Stimulated activated CD8-positive, alpha-beta memory T cell treated with anti-CD3 and anti-CD28 coated beads, Interleukin-7, amount 100 ng/mL, for 4 hours (primary cell): ENCODE results near the gene VAV2.
"Not testable (repeated sequence)": the region's sequence is repeated elsewhere in the genome, so short reads cannot be mapped to it uniquely, and the experiment has no call there.

Experiments used
- DNase-seq, 2 donors: peaks; one replicate each; pipeline ENCODE4 v3.0.0-alpha.2; 2020; ENCODE audit warnings: low read depth in 2 of 2

The VAV2 gene

DNA sequence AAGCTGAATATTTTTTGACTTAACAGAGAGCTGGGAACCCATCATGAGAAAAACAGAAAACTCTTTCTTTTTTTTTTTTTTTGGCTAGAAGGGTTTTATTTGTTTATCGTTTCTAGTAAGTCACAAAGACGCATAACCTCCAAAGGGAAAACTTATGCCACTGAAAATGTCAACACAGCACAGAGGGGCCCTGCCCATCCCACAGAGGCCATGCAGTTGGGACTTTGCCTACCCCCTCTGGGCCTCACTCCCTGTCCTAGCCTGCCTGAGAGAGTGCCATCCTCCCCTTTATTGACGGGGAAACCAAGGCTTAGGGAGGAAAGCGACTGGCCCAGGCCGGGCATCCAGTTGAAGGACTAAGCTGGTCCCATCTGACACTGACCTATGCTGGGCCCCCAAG lies 74.7 kb downstream of the VAV2 start:
- DNase-seq: no peak

DNA sequence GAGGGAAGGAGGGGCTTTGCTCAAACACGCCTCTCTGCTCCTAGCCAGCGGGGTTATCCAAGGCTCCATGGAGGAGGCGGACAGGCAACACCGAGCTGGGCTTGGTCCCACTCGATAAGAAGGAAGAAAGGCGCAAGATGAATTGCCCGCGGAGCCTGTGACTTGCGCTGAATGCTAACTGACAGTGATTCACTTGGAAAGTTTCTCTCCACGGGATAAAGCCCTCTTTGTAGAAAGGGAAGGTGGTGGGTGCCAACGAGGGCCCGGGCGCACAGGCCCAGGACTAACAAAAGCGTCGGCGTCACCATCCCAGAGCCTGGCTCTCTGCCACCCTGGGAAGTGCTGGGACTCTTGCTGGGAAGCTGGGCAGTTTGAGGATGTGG lies 76.0 kb downstream of the VAV2 start:
- no peak for DNase-seq

- no peak for DNase-seq
These were observed 76.5 kb downstream of the VAV2 start for GRCh38 chr9:133915534-133916158.

DNA sequence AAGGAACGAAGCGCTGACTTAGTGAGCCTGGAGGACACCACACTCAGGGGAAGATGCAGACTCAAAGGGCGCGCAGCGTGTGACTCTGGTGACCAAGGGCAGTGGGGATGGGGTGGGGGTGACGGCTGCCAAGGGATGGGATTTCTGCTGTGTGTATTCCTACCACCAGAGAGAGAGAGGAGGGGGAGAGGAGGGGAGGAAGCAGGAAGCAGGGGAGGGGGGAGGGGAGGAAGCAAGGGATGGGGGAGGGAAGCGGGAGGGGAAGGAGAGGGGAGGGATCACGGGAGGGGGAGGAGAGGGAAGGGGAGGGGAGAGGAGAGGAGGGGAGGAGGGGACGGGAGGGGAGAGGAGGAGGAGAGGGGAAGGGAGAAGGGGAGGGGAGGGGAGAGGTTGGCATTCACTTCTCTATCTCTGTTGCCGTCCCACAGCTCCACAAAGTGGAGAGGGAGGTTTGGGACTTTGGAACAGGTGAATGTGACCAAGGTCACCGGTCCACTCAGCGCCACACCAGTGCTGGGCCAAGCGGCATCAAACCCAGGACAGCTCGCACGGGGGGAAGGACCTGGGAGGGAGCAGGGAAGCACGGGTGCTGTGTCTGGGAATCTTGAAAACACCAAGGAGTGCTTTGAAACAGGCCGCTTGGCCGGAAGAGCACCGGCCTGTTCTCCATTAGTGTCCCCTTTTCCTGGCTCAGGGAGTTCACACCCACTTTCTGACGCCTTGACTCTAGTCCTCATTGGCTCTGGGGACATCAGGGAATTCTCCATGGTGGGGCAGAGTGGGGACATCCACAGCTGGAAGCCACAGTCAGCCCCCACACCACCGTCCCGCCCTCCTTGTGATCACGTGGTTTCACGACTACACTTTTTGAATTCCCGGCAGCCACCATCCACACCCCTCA lies 77.4 kb downstream of the VAV2 start:
- DNase-seq: no peak

DNA sequence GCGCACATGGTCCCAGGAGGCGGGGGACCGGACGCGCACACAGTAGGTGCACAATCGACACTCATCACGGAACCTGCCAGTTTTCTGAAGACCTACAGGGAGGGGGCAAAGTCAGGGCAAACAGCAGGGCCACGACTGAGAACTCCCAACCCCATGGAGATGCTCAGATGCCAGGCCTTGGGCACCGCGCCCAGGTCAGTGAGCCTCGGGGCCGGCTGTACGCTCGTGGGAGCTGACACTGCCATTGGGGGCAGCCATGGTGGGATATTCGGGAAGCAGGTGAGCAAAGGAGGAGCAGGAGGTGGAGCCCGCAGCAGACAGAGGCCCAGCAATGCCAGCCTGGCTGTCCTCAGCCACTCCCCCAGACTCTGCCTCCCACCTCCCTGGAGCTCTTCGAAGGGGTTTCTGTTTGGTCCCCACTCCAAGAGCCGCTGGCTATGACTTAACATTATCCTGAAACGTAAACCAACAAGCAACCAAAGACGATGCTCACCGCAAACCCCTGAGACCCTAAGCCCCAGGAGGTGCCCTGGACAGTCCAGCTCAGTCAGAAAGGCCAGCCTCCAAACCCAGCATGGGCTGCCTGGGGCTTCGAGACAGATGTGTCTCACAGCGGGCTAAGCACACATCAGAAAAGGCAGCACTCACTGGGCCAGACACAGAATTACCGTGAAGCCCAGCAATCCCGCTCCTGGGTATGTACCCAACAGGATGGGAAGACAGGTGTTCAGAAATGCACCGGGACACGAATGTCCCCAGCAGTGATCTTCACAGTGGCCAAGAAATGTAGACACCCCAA lies 78.4 kb downstream of the VAV2 start:
- no peak for DNase-seq

DNA sequence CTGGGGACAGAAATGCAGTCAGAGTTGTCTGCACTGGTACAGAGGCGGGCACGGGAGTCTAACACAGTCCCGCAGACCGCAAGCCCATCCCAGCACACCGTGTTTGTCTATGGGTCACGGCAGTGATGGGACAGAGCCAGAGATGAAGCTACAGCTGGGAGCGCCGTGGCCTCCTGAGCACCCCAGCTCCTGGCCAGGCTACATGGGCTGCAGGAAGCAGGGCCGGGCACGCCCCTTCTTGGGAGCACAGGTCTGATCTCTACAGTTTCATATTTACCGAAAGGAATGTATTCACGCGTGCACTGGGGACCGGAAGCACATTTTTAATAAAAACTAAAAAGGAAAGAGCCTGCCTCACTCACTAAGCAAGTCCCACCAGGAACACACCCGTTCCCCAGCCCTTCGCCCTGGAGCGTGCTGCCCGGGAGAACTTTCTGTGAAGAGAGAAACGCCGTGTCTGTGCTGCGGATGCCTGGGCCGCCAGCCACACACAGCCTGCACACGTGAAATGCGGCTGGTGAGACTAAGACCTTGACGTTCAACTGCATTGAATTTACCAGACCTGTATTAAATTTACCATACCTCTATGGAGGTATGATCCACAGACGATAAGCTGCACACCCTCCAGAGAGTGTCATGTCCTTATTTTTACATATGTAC lies 81.1 kb downstream of the VAV2 start:
- no peak for DNase-seq

DNA sequence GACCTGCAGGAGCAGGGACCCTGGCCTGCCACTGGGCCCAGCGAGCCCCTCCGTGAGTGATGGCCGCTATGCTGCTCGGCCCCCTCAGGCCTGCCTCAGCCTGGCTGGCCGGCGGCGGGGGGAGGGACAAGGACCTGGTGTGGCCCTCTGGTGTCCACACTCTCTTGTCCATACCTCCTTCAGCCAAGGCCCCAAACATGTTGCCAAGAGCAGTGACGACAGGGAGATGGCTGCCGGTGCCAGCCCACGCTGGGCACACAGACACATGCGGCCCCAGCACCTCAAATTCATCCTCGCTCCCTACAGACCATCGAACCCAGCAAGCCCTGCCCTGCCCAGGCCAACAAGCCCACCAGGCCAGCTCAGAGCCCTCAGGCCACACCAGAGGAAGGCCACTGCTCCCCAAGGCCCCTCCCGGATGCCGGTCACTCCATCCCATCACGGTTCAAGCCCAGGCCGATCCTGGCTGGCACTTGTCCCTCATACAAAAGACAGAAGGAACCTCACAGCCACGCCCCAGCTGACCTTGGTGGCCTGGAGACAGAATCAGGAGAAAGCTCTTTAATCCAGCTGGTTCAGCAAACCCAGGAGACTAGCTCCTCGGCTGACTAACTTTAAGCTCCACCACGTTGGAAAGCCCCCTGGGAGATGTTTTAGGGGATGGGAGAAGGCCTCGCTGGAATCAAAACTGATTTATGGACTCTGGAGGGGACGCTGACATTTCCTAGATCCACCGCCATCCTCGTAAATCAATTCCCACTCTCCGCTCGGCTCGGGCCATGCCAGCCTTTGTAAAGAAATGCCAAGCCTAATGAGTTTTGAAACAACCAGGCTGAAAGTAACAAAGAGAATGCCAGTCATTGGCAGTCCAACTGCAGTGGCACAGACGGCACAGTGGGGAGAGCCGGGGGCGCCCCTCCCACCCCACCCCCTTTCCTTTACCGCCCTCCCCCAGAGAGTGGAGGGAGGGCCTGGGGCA lies 84.9 kb downstream of the VAV2 start:
- DNase-seq: no peak

GRCh38 chr9:133906218-133906617 lies 85.9 kb downstream of the VAV2 start:
- no peak for DNase-seq

DNA sequence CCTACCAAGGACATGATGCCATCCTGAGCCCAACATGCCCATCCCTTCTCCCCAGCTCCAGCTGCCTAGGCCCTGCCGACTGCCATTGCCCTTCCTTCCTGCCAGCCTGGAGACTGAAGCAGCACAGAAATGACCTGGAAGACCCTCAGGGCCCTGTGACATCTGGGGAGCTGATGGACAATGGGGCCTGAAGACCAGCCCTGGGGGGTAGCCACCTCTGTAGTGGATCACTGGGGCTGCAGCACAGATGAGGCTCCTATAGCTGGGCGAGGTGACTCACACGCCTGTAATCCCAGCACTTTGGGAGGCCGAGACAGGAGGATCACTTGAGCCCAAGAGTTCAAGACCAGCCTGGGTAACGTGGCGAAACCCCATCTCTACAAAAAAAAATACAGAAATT lies 86.6 kb downstream of the VAV2 start:
- DNase-seq: no peak

DNA sequence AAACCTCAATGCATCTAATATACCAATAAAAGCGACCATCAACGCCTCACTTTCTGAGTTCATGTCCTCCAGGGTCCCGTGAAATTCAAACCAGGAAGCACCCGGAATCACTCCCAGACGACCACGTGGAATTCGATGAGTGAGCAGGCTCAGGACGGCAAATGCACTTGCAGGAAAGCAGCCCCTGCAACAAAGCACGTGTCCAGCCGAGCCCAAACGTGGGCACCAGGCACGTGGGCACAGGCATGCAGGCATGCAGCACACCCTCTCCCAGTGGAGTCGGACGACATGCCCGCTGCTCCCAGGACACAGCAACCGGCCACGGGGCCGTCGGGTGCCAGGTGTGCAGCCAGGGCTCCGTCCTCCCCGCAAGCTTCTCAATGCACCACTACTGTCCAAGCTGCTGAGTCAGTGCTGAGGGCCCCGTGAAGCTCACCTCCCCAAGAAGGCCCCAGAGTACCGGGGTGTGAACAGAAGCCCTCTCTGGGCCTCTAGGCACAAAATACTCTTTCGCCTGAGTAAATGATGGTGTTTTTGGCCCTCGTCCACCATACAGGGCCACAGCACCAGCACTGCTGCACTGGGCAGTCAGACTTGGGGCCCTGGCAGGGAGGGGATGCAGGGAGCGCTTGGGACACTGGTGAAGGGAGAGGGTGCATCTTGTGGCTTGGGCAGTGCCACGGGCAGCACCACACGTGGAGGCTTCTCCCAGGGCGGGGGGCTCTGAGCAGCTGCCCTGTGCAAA lies 87.6 kb downstream of the VAV2 start:
- DNase-seq: no peak

- no peak for DNase-seq
These were observed 90.8 kb downstream of the VAV2 start for GRCh38 chr9:133901184-133901835.

DNA sequence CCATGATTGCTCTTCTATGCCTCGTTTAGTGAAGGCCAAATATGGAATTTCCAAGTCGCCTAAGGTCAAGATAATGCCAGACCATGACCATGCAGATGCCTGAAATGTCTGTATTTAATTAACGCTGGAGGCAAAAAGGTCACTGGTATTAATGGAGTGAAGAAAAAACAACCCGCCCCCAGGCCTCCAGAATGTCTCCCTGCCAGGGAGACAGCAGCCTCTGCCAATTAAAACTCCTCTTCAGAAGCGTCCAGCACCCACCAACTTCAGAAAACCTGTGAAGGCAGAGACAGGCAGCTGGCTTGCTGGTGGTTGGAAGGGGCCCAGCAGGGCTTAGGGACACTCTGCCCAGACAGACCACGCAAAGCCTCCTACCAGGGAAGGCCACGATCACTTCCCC lies 94.4 kb downstream of the VAV2 start:
- no peak for DNase-seq

DNA sequence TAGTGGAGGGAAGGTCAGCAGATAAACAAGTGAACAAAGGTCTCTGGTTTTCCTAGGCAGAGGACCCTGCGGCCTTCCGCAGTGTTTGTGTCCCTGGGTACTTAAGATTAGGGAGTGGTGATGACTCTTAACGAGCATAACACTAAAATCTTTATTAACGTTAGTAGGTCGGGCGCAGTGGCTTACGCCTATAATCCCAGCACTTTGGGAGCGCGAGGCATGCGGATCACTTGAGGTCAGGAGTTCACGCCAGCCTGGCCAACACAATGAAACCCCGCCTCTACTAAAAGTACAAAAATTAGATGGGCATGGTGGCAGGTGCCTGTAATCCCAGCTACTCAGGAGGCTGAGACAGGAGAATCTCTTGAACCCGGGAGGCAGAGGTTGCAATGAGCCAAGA lies 96.1 kb downstream of the VAV2 start:
- not testable (repeated sequence) for DNase-seq

- DNase-seq: no peak
These were observed 96.8 kb downstream of the VAV2 start for GRCh38 chr9:133895335-133895734.

GRCh38 chr9:133894377-133895321 lies 97.5 kb downstream of the VAV2 start:
- no peak for DNase-seq

GRCh38 chr9:133893191-133893994 lies 98.7 kb downstream of the VAV2 start:
- DNase-seq: no peak

GRCh38 chr9:133892193-133892920 lies 99.8 kb downstream of the VAV2 start:
- no peak for DNase-seq
